NCI-H526 treated with DMSO at 0.1 percent for 48 hours (cell line): ENCODE measurements around the gene ONECUT3.

Source experiments
- DNase-seq: peaks from one replicate; lab custom pipeline; 2025; lab: John Stamatoyannopoulos, UW

ONECUT3 gene

DNA sequence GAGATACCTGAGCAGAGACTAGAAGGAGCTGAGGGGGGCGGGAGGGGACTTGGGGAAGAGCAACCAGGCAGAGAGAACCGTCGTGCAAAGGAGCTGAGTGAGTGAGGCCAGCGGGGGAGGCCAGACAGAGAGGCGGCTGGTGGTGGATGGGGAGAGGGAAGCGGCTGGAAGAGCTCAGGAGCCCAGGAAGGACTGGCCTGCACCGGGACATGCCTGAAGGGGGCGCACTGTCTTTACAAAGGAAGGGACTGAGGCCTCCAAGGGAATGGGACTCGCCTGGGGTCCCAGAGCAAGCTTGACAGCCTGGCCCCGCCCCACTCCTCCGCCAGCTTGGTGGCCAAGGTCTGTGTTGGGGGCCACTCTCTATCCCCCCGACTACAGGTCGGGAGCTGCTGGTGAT is 14.9 kb downstream of the ONECUT3 start:
- no peak for DNase-seq

DNA sequence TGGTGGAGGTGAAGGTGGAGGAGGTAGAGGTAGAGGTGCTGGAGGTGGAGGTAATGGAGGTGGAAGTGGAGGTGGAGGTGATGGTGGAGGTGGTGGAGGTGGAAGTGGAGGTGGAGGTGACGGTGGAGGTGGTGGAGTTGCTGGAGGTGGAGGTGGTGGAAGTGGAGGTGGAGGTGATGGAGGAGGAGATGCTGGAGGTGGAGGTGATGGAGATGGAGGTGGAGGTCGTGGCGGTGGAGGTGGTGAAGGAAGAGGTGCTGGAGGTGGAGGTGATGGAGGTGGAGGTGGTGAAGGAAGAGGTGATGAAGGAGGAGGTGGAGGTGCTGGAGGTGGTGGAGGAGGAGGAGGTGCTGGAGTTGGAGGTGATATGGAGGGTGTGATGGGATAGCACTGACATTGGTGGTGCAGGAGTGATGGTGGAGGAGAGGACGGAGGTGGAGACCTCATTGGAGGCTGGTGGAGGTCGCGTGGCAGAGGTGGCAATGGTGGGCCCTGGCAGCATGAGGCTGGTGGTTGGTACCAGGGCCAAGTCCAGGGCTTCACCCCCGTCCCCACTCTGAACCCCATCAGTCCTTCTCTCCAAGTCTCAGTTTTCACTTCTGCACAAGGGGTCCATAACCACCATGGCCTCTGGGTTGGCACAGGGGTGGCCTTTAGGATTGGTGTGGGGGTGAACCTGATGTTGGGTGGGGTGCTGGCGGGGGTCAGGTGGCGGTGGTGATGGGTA is 15.8 kb downstream of the ONECUT3 start:
- DNase-seq, result no peak

DNA sequence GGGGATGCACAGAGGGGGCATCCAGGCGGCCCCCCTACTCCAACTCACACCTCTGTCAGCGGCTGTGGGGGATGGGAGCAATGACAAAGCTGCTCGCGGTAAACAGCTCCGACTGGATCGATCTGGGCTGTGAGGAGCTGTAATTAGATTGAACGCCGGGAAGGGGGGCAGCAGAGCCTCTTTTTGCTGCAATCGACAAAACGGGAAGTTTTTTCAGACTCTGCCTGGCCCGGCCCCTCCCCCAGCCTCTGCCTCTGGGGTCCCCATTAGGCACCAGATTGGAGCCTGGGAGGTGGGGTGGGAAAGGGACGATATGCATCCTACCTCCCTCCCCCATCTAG is 16.3 kb downstream of the ONECUT3 start:
- DNase-seq, result no peak

DNA sequence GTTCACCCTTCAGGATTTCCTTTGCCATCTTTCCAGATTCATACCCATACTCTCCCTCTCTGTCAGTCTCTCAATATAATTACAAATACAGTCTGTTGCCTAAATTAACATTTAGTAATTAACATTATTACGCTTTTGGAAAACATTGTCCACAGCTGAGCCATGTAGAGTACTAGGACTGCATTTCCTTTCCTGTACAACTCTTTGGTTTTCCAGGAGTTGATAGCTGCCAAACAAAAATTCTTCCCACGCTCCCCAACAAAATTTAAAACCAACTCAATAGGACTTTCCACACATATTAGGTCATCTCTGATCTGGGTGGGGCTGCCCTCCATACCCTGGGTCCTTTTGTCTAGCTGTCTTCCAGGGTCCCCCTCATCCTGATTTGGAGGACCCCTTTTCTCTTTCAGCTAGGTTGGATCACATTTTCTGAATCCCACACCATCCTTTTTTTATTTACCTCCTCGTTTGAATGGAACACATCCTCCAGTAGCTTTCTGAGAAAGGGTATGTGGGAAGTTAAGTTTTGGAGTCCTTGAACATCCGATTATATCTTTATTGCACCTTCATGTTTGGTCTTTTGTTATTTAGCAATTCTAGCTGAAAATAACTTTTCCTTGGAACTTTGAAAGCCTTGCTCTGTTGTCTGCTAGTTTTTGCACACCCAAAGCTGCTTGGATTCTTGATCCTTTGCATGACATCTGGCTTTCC is 17.7 kb downstream of the ONECUT3 start:
- no peak for DNase-seq

DNA sequence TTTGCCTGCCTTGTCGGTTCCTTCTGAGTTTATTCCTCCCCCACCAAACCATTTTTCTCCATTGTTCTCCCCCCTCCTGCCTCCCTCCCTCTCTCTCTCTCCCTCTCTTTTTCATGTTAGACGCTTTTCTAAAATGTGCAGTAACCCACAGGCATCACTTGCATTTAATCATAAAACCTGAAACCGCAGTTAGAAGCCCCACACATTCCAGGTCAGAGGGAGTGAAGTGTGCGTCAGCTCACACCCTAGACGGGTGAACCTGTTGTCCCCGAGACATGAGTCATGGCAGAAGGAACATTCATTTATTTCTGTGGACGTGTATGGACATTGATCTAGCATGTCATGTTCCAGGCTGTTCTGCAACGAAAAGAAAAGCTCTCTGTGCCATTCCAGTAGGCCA is 19.9 kb downstream of the ONECUT3 start:
- DNase-seq, result no peak

DNA sequence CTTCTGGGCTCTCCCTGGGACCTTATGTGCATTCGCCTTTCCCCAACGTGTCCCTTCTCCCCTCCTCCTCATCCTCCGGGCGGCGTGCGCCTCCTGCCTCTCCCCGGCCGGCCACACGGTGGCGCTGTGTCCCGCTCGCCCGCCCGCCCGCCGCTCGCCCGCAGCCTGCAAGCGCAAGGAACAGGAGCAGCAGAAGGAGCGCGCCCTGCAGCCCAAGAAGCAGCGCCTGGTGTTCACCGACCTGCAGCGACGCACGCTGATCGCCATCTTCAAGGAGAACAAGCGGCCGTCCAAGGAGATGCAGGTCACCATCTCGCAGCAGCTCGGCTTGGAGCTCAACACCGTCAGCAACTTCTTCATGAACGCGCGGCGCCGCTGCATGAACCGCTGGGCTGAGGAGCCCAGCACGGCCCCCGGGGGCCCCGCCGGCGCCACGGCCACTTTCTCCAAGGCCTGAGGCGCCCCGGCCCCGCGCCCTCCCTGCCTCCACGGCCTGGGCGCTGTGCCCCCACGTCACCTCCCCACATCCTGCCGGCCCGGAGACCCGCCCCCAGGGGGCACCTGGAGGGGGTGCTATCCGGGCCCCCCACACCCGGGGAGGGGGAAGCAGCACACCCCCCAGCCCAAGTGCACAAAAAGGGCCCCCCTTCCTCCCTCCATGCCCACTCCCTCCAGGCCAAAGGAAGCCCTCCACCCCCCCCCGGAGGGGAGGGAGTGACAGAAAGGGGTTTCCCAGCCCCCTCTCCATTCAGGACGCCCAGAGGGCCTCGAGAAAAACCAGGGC is 21.9 kb downstream of the ONECUT3 start:
- no peak for DNase-seq

DNA sequence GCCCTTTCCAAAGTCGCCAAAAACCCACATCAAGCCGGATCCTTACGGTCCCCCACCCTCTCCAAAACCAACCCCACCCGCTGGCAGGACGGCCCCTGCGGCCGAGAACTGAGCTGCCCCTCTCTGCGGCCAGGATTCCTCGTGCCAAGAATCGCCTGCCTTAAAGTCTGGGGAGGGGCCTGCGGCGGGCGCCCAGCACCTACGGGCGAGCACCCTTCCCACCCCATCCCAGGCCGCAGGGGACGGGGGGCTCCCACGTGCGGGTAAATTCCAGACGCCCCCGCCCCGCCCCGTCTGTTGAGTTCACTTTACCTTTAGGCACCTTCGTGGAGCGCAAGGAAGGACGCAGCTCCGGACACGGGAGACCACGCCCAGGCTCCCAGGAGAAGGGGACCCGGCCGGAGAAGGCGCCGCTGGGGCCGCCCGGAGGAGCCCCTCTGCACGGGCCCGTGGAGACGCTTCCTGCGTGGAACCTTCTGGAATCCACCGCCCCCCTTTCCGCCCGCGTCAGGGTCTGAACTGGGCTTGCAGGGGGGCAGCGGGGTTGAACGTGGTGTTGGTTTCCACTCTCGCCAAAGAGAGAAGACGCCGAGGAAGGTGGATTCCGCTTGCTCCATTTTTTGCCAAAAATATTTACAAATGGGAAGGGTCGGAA is 22.8 kb downstream of the ONECUT3 start:
- no peak for DNase-seq

DNA sequence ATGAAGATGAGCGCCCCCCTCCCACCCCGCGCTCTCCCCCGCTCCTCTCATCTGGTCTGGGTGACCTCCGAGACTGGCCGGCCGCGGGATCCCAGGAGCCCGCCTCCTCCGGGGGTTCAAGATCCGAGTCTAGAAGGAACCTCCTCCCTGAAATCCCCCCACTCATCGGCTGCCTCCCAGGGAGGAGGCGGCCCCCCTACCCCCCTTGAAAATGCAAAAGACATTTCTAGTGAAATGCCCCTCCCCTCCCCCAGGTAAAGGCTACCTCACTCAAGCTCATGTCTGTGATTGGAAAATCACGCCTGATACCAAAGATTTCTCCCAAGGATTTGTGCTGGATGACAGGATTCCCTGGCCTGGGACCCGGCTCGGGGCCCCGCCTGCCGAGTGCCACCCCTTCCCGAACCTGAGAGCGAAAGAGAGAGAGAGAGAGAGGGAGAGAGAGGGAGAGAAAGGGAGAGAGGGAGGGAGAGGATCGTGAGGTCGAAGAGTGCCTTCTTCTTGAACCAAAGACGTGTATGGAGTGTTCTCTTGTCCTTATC is 23.4 kb downstream of the ONECUT3 start:
- no peak for DNase-seq

DNA sequence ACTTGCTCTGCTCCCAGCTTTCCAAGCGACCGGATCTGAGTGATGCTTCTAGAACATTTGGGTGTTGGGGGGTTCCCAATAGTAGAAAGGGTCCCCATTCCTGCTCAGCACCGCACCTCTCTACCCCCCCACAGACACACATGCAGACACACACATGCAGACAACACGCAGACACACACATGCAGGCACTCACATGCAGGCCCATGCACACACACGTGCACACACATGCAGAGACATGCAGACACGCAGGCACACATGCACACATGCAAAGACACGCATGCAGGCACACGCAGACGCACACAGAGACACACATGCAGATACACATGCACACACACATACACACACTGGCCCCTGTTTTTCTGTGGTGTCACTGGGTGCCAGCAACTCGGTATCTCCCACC is 23.8 kb downstream of the ONECUT3 start:
- no peak for DNase-seq

DNA sequence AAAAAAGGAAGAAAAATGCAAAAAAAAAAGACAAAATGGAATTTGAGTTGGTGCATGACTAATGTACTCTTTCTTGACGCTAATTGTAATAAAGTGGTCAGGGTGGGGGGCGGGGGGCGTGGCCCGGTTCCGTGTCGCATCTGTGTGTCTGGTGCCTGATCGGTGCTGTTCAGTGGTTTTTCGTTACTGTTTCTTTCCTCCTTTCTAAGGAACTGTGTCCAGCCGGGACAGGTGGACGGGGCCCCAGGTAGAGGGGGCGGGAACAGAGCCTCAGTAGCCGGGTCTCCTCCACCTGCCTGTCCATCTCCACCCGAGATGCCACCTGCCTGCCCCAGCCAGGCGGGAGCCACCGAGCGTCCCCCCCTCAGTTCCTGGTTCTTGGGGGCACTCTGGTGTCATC is 26.3 kb downstream of the ONECUT3 start:
- no peak for DNase-seq

DNA sequence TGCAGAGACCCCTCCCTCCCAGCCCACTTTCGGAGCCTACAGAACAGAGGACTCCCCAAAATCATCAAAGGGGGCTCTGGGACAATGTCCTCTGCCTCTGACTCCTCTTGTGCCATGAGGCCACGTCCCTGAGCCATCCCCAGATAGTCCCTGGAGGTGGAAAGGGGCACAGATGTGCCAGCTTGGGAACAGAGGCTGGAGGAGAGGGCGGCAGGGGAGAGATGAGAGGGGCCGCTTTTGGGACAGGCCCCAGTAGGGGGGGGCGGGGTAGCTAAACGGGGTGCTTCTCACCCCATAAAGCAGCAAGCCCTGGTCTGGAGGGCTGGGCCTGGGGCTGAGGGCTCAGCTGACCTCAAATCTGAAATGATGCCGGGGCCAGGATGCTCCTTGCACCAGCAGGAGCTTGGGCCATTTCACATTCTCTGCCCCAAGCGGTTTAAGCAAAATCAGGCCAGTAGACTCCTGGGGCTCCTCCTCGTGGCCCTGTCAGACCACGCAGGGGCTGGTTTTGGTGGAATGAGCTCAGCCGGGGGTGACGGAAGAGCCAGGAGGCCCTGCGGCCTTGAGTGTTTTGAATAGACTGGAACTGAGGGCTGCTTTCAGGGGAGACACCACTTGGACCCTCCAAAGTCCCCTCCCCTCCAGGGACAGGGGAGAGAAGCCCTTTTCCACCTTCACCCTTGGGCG is 27.1 kb downstream of the ONECUT3 start:
- no peak for DNase-seq

DNA sequence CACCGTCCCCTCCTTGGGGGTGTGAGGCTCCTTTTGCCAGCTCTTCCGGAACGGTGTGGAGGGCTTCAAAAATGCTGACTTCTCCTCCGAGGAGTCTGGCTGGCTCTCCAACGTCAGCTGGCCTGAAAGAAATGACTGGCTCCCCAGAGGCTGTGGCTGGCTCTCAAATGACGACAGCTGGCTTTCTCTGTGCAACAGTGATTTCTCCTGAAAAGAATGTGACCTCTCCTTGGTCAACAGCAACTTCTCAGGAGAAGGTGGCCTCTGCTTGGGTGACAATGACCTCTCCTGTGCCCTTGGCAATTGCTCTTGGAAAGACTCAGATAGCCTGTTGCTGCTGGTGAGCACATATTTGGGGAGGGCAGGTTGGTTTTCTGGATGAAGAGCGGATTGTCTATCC is 29.2 kb downstream of the ONECUT3 start:
- no peak for DNase-seq

DNA sequence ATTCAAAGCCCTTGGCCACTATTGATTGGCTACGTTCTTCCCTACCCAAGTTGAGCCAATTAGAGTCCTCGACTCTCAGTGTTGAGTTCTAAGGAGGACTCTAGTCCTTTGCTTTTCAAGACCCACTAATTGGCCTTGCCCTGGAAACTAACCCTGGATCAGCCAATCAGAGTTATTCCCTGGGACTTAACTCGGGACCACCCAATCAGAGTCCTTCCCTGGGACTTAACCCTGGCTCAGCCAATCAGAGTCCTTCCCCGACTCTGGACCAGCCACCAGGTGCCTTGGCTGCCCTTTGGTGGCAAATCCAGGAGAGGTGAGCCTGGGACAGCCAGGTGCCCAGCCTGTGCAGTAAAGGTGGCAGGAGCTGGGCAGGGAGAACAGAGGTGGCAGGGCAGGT is 30.0 kb downstream of the ONECUT3 start:
- no peak for DNase-seq

DNA sequence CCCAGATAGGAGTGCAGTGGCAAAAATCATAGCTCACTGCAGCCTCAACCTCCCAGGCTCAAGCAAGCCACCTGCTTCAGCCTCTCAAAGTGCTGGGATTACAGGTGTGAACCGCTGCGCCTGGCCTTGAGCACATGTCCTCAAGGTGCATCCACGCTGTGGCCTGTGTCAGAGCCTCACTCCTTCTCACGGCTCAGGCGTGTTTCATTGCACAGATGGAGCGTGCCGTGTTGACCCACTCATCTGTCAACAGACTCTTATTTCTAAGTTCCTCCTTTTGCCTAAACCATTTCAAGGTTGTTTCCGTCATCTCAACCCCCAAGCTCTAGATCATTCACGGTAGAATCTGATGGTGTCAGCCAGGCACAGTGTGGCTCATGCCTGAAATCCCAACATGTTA is 30.6 kb downstream of the ONECUT3 start:
- DNase-seq, result no peak

DNA sequence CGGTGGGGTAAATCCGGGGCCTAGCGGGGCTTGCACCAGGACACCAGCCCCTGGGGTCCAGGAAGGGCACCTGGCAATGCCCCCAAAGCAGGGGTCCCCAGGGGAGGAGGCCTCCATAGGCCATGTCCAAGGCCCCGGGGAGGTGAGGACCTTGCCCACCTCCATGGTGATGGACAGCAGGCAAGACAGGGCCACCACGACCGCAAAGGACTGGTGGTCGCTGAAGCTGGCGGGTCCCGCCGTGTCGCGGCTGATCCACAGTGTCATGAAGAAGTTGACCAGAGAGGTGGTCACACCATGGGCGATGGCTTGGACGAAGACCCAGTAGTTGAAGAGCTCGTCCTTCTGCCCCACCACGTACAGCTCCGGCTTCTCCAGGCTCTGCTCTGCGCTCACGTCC is 32.0 kb downstream of the ONECUT3 start:
- DNase-seq, result no peak

DNA sequence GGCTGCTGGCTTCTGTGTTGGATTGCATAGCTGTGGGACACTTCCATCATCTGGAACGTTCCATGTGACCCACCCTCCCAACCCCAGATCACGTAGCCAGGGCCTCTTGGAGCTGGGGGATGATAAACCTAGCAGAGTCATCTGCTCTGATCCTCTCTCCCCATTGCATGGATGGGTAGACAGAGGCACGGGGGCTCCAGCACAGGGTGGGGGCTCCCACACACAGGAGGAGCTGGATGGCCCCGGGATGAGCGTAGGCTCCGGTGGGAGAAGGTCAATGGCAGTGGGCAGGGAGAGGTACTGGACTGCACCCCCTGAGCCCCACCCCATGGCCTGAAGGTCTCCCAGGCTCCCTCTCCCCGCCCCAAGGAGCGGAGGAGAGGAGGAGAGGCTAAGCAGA is 33.4 kb downstream of the ONECUT3 start:
- DNase-seq, result no peak

DNA sequence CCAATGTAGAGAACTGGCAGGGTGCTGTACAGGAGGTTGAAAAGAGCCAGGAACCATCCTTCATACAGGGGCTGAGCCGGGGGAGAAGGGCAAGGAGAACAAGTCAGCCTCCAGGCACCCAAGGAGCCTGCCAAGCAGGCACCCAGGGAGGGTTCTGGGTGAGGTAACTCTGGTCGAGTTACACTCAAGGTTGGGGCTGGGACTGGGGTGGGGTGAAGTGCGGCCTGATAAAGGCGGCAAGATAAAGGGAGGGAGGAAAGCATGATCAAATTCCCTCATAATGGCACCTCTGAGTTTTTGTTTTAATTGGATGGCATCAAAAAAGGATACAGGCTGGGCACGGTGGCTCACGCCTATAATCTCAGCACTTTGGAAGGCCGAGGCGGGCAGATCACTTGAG is 33.8 kb downstream of the ONECUT3 start:
- DNase-seq, result no peak

DNA sequence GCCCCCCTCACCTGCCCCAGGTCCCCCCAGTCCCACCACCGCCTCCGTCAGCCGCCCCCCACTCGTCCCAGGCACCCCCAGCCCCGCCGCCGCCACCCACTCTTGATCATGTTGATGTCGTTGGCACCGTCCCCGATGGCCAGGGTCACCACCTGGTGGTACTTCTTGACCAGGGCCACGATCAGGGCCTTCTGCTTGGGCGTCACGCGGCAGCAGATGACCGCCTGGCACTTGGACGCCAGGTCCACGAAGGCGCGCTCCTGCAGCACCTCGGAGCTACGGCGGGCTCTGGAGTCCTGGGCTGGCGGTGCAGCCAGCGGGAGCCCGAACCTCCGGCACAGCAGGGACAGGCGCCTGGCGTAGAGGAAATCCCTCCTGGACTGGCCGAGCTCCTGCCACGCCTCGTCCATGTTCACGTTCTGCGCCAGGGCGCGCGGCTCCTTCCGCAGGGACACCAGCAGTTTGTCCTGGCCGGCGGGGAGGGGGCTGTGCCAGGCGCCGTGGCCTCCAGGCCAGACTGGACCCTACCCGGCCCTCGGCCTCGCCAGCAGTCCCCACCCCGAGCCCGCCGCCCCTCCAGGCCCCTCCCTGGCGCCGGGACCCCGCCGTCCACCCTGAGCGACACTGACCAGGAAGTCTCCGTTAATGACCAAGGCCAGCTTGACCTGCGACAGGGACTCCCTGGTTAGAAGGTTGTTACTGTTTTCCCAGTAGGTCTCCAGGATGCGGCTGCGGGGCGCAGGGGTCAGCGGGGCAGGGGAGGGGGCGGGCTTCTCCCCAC is 36.1 kb downstream of the ONECUT3 start:
- DNase-seq, result no peak

DNA sequence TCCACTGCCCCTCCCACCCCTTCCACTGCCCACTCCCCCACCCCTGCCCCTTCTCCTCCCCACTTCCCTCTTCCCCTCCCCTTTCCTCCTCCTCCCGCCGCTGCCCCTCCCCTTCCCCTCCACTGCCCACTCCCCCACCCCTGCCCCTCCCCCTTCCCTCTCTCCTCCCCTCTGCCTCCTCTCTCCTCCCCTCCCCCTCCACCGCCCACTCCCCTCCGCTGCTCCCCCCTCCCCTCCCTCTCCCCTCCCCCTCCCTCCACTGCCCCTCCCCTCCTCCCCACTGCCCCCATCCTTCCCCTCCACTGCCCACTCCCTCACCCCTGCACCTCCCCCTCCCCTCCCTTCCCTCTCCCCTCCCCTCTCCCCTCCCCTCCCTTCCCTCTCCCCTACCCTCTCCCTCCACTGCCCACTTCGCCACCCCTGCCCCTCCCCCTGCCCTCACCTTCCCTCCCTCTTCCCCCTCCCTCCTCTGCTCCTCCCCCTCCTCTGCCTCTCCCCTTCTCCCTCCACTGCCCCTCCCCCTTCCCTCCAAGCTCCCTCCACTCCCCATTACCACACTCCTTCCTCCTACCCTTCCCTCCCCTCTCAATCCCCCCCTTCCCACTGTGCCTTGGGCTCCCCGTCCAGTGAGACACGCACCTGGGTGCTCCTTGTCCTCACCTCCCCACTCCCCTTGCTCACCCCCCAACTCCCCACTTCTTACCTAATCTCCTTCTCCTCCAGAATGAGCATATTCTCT is 36.9 kb downstream of the ONECUT3 start:
- DNase-seq, result no peak

DNA sequence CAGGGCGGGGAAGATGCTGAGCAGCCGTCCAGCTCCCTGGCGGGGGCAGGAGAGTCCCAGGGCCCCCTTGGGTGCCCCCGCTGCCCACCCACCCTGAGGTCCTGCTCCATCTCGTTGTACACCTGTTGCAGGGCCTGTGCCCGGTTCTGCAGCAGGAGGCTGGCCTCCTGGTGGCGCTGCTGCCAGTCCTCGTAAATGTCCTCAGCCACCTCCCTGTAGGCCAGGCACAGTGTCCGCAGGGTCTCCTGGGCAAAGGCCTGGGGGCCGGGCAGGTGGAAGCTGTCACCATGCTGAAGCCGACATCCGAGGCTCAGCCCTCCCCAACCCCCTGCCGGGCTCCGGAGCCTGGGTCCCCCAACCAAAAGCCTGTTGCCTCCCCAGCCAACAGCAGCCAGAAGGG is 38.6 kb downstream of the ONECUT3 start:
- no peak for DNase-seq
